Glomerular visceral epithelial cell (primary cell): ENCODE data around the gene ZNF571.

ENCODE experiments used
- DNase-seq: peaks from one replicate; pipeline ENCODE4 v3.0.0-alpha.2; 2016; ENCODE audit errors: extremely low spot score

ZNF571 gene

DNA sequence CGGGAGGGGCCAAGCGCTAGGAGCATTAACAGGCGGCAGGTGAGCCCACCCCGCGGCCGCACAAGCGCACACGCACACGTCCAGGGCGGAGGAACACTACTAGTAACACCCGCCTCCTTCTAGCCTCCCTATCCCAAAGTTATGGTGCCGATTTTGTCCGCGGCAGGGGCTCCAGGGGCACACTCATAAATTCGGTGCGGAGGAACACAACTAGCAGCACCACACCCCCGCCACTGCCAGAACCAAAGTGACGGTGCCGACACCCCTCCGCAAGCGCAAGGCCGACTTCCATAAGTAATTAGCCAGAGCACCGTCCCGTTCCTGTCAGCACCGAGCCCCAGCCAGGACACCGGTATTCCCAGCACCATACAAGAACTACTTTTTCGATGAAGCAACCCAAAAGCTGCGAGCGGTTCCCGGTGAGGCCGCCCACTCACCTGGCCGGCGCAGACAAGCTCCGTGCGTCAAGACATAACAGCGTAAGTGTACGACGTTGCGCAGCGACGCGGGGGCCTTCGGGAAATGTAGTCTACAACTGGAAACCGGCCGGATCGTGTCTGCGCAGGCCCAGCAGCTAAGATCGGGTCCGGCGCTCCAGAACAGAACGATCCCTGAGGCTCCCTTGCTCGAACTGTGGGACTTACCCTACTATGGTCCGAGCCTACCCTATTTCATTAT lies at the start of gene ZNF571, which contains the start of gene ZNF540:
TSS of gene ZNF571 (minus strand) at position 489 of the 678 bp plus-strand sequence. CDS start 8,116 bp downstream, outside the sequence.
TSS of gene ZNF540 (plus strand) at position 573 of the 678 bp plus-strand sequence. CDS start 3,572 bp downstream, outside the sequence.
- peak; percentile 91 for DNase-seq

DNA sequence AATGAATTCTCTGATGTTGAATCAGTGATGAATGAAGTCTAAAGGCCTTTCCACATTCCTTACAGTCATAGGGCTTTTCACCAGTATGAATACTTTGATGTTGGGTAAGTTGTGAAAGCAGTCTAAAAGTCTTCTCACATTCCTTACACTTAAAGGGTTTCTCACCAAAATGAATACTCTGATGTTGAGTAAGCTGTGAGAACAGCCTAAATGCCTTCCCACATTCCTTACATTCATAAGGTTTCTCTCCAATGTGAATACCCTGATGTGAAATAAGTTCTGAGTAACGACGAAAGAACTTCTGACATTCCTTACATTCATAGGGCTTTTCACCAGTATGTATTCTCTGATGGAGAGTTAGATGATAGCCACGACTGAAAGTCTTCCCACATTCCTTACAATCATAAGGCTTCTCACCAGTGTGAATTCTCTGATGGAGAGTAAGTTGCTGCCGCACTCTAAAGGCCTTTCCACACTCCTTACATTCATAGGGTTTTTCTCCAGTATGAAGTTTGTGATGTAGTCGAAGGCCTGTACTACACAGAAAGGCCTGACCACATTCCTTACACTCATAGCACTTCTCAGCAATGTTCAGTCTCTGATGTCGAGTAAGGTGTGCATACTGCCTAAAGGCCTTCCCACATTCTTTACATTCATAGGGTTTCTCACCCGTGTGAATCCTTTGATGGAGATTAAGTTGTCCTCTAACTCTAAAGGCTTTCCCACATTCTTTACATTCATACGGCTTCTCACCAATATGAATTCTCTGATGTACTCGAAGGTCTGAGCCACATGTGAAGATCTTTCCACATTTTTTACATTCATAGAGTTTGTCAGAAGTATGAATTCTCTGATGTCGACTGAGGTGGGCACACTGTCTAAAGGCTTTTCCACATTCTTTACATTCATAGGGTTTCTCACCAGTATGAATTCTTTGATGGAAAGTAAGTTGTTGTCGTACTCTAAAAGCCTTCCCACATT lies 40.8 kb upstream of the ZNF571 start:
- no peak for DNase-seq

DNA sequence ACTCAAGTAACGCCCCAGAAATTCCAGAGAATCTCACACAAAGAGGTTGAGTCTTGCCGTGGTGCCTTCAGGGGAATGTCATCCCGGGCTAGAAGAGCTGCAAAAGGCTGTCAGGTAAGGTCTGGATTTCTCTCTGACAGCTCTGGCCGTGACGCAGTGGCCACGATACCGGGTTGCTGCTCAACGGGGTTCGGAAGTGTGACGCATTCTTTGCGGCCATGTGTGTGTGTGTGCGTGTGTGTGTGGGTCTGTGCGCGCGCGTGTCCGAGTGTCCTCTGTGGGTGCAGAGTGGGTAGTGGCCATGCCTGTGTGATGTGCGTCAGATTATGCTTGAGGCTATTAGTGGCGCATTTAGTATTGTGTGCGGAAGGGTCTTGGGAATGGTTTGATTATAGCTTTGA lies 390 bp upstream of the ZNF571 start:
- DNase-seq: no peak

DNA sequence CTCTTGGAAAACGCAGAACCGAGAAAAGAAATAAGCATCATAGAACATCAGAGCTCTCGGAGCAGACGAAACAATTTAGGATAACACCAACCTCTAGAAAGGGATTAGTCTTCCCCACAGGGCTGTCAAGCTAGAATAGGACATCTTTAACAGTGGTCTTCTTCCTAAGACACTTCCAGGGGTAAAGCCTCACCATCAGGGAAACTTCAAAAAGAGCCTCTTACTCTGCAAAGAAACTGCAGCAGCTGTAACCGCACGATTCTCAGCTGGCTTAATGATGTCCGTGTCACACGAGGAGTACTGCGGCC lies 642 bp downstream of the ZNF571 start:
- no peak for DNase-seq

DNA sequence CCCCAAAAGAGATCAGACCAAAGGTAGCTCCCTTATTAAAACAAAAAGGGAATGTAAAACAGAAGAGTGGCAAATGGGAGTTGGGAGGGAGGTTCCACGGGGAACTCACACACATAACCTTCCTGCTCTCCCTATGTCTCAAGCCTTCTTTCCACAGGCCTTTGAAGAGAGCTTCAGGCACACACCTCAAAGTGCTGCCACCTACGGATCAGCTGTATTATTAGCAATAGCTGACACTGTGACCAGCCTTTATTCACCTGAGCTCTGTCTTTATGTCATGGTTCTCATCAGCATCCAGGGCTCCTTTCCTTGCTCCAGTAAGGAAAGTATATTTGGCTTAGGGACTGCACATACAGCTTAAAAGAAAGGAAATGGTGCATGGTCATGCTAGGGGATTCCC lies 11.3 kb downstream of the ZNF571 start:
- DNase-seq: no peak

DNA sequence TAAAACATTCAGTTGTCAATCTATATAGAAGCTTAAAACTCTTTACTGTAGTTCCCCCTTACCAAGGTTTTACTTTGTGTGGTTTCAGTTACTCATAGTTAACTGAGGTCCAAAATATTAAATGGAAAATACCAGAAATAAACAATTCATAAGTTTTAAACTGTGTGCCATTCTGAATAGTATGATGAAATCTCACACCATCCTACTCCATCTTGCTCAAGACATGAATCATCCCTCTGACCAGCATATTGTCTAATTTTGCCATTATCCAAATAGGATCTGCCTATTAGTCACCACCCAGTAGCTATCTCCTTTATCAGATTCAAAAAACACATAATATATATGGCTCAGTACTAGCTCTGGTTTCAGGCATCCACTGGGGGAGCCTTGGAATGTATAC lies 22.4 kb downstream of the ZNF571 start:
- no peak for DNase-seq

DNA sequence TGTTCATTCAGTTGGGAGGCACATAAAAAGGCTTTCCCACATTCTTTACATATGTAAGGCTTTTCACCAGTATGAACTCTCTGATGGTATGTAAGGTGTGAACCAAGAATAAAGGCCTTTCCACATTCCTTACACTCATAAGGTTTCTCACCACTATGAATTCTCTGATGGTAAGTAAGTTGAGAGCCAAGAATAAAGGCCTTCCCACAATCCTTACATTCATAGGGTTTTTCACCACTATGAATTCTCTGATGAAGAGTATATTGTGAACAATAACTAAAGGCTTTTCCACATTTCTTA lies 29.3 kb downstream of the ZNF571 start:
- DNase-seq: no peak

DNA sequence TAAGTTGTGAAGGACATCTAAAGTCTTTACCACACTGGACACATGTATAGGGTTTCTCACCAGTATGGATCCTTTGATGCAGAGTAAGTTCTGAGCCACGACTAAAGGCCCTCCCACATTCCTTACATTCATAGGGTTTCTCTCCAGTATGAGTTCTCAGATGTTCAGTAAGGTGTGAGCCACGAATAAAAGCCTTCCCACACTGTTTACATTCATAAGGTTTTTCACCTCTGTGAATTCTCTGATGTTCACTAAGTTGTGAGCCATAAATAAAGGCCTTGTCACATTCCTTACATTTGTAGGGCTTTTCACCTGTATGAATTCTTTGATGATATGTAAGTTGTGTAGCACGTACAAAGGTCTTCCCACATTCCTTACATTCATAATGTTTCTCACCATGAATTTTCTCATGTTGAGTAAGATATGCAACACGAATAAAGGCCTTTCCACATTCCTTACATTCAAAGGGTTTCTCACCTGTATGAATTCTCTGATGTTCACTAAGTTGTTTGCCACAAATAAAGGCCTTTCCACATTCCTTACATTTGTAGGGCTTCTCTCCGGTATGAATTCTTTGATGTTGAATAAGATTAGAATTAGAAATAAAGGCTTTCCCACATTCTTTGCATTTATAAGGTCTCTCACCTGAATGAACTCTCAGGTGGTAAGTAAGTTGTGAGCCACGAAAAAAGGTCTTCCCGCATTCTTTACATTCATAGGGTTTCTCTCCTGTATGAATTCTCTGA lies 29.8 kb downstream of the ZNF571 start:
- no peak for DNase-seq

DNA sequence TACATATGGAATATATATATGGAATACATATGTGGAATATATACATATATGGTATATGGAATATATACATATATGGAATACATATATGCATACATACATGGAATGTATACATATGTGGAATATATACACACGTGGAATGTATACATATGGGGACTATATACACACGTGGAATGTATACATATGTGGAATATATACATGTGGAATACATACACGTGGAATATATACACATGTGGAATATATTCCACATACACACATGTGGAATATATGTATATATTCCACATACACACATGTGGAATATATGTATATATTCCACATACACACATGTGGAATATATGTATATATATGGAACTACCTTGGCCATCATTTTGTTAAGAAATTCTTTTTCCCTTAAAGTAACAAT lies 31.1 kb downstream of the ZNF571 start:
- DNase-seq: no peak

DNA sequence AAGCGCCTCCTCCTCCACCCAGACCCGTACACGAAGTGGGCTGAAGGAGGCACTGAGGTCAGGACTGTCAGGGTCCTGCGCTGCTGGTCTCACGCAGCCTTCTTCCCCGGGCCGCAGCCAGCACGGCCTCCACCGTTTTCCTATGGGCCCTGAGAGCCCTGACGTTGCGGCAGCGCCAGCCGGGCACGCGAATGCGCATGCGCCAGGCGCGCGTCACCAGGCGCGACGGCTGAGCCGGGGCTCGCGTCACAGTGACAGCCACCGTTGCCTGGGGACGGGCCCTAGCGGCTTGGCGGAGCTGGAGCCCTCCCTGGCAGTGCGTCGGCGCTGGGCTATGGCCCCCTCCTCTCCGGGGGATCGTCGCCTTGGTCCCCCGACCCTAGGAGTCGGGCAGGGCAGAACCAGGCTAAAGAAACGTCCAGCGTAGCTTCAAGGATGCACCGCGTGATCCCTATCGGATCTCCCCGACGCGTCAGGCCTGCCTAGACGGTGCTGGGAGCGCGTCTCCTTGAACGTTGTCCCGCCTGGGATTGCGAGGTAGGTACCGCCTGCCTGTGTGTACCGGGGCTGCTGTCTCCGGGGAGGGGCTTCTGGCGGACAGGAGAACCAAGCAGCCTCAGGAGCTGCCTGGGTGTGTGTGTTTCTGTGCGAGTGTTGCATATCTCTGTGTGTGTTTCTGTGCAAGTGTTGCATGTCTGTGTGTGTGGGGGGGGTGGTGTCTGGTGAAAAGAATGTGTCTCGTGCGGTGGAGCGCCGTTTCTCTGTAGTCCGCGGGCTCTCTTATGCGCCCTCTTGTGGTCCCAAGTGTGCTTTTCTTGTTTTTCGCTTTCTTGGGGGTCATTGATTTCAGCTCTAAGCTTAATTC lies 43.2 kb downstream of the ZNF571 start:
- no peak for DNase-seq

DNA sequence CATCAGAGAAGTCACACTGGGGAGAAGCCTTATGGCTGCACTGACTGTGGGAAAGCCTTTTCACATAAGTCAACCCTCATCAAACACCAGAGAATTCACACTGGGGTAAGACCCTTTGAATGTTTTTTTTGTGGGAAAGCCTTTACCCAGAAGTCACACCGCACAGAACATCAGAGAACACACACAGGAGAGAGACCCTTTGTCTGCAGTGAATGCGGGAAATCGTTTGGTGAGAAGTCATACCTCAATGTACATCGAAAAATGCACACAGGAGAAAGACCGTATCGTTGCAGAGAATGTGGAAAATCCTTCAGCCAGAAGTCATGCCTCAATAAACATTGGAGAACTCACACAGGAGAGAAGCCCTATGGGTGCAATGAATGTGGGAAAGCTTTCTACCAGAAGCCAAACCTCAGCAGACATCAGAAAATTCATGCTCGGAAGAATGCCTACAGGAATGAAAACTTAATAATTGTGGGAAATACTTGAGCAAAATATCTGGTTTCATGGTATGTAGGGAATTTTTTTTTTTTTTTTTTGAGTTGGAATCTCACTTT lies 57.1 kb downstream of the ZNF571 start:
- no peak for DNase-seq

DNA sequence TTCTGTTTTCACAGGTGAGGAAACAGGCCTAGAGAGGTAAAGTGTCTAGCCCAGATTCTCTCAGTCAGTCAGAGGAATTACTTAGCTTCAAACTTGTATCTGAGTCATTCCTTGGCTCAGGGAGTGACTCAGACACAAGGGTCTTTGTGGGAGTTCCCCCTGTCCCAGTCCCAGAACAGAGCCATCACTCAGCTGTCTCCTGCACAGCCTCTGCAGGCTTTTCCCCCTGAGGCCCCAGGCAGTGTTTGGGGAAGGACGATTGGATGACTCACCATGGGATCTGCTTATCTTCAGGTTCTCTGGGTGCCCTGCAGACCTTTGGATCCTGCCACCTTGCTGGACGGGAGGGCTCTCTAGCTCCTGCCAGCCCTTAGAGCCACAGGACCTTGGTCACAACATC lies 74.7 kb downstream of the ZNF571 start:
- DNase-seq: no peak
